HL-60 (cell line): ENCODE data around the gene LUM.

ENCODE experiments used
- DNase-seq, 2 experiments: peaks; one replicate each; pipeline ENCODE4 v3.0.0-alpha.2; 2010 to 2020; ENCODE audit warnings: low read depth in 1 of 2, low spot score in 1 of 2
- H3K27ac ChIP-seq: fragments of 250-450 bp; sonication (Bioruptor Pico); replicated peaks from 2 replicates; pipeline ENCODE4 v1.5.1; 2020; ENCODE audit warnings: mild to moderate bottlenecking, moderate library complexity
- H3K27me3 ChIP-seq: fragments of 250-450 bp; sonication (Bioruptor Pico); 2 replicates; pipeline ENCODE4 v1.5.1; 2021; ENCODE audit warnings: mild to moderate bottlenecking, moderate library complexity; ENCODE audit not compliant: insufficient read depth, poor library complexity, severe bottlenecking
- H3K4me3 ChIP-seq: replicated peaks from 2 replicates; pipeline ENCODE4 v1.5.1; 2011; ENCODE audit warnings: mild to moderate bottlenecking, control low read depth, low read length; ENCODE audit not compliant: insufficient read depth
- CTCF ChIP-seq: IDR thresholded peaks from one replicate; pipeline ENCODE4 v1.5.1; 2011; ENCODE audit warnings: low read length, control low read depth, inconsistent platforms; ENCODE audit not compliant: insufficient read depth
- GABPA ChIP-seq: IDR thresholded peaks from 2 replicates; pipeline ENCODE4 v1.6.1; 2012; ENCODE audit warnings: low read depth
- POLR2AphosphoS5 ChIP-seq: IDR thresholded peaks from 2 replicates; pipeline ENCODE4 v1.6.1; 2012; ENCODE audit warnings: low read depth
- SPI1 ChIP-seq: IDR thresholded peaks from 2 replicates; pipeline ENCODE4 v1.6.1; 2012; ENCODE audit warnings: low read depth, mild to moderate bottlenecking, borderline replicate concordance
- TF ChIP-seq, protein P1 (sequence below): IDR thresholded peaks from 2 replicates; pipeline ENCODE4 v1.6.1; 2012; ENCODE audit warnings: low read depth; ENCODE audit not compliant: insufficient replicate concordance

The LUM gene

GRCh38 chr12:91070936-91071335 lies 40.4 kb downstream of the LUM start:
- no peak overlapping the region for H3K4me3 ChIP-seq
- TF ChIP-seq POLR2AphosphoS5: no peak
- peaks cover 2% of the 10 kb centered on the region for H3K27me3 ChIP-seq
- DNase-seq: no peak
- no peak overlapping the region for H3K27ac ChIP-seq

GRCh38 chr12:91065396-91065795 lies 45.9 kb downstream of the LUM start:
- H3K27ac ChIP-seq: no peak overlapping the region
- TF ChIP-seq, protein P1, sequence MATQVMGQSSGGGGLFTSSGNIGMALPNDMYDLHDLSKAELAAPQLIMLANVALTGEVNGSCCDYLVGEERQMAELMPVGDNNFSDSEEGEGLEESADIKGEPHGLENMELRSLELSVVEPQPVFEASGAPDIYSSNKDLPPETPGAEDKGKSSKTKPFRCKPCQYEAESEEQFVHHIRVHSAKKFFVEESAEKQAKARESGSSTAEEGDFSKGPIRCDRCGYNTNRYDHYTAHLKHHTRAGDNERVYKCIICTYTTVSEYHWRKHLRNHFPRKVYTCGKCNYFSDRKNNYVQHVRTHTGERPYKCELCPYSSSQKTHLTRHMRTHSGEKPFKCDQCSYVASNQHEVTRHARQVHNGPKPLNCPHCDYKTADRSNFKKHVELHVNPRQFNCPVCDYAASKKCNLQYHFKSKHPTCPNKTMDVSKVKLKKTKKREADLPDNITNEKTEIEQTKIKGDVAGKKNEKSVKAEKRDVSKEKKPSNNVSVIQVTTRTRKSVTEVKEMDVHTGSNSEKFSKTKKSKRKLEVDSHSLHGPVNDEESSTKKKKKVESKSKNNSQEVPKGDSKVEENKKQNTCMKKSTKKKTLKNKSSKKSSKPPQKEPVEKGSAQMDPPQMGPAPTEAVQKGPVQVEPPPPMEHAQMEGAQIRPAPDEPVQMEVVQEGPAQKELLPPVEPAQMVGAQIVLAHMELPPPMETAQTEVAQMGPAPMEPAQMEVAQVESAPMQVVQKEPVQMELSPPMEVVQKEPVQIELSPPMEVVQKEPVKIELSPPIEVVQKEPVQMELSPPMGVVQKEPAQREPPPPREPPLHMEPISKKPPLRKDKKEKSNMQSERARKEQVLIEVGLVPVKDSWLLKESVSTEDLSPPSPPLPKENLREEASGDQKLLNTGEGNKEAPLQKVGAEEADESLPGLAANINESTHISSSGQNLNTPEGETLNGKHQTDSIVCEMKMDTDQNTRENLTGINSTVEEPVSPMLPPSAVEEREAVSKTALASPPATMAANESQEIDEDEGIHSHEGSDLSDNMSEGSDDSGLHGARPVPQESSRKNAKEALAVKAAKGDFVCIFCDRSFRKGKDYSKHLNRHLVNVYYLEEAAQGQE: no peak
- TF ChIP-seq GABPA (no peak), CTCF (no peak), POLR2AphosphoS5 (no peak), SPI1 (no peak)
- peaks cover 2% of the 10 kb centered on the region for H3K27me3 ChIP-seq
- H3K4me3 ChIP-seq: no peak overlapping the region
- DNase-seq: no peak

DNA sequence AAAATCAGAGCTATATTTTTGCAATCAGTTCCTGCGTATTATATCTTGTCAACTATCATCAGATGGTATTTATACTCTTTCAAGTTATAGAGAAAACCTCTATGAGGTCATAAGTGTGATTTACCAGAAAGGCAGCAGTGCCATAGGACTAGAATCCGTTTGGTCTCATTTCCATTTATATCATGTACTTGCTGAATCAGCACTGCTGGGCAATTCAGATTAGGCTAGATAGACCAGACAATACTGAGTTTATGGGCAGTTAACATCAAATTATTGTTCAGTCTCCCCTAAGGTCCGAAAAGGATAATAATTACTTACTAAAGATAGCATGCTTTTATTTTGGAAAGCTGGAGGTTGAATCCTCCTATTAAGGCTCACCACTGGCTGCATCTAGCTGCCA lies 46.7 kb downstream of the LUM start:
- DNase-seq: no peak
- Histone ChIP-seq H3K27ac (no peak overlapping the region), H3K4me3 (no peak overlapping the region), H3K27me3 (peaks cover 2% of the 10 kb centered on the region)
- TF ChIP-seq GABPA (no peak), CTCF (no peak), POLR2AphosphoS5 (no peak), SPI1 (no peak)
- TF ChIP-seq, protein P1: no peak

DNA sequence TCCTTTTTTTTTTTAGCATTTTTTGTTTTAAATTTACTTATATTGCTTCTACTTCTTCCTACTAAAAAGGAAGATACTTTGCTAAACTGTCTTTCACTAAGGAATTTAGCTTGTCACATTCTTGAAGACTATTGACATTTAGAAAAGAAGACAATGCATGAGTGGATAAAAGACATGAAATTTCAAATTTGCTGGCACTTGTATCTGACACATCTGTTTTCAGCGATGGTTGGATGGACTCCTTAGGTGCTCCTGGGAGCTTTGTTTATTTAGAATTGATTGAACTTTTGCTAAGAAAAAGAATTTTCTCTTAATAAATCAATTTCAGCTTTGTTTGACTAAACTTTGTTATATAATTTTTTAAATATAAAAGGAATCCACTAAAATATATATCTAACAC lies 50.2 kb downstream of the LUM start:
- DNase-seq: no peak
- TF ChIP-seq CTCF (no peak), GABPA (no peak), SPI1 (no peak), POLR2AphosphoS5 (no peak)
- TF ChIP-seq, protein P1: no peak
- H3K27me3 ChIP-seq: no peaks in the 10 kb centered on the region

More for the DNA sequence above, 50.2 kb downstream of the LUM start:
- Histone ChIP-seq H3K27ac (no peak overlapping the region), H3K4me3 (no peak overlapping the region)
